H1 (cell line): ENCODE measurements around the gene AZGP1. TPM values are rescaled to one million over a fixed set of nuclear protein-coding genes. Genes with fewer than 3 reads are reported as not detected.

ENCODE experiments used
- CTCF ChIA-PET: fragments of 300-600 bp; sonication (Branson Sonifier 250); formaldehyde crosslinking; loops from one replicate; lab custom pipeline; 2021; ENCODE audit not compliant: partially characterized antibody; lab: Charles Lee
- POLR2A ChIA-PET: fragments of 300-600 bp; sonication (Branson Sonifier 250); formaldehyde crosslinking; loops from one replicate; lab custom pipeline; 2021; ENCODE audit warnings: inconsistent platforms; ENCODE audit not compliant: partially characterized antibody; lab: Charles Lee
- DNase-seq, 2 experiments: peaks; one replicate each; pipeline versions ENCODE4 v3.0.0 to v3.0.0-alpha.2; 2010 to 2022; ENCODE audit warnings: low spot score in 2 of 2, low read depth in 1 of 2, mixed read lengths in 1 of 2
- FAIRE-seq: peaks from 2 replicates; lab custom pipeline; 2011; peaks lifted over from hg19 to GRCh38; lab: Jason Lieb, UNC
- H2AFZ ChIP-seq: 2 replicates; pipeline ENCODE4 v1.8.1; 2012; ENCODE audit warnings: low read length, inconsistent platforms
- H2AK5ac ChIP-seq: 2 replicates; pipeline ENCODE4 v1.6.1; 2013; ENCODE audit warnings: low read depth, low read length
- H2BK120ac ChIP-seq: replicated peaks from 2 replicates; pipeline ENCODE3; 2013; ENCODE audit warnings: low read depth, low read length, inconsistent platforms
- H2BK12ac ChIP-seq: 2 replicates; pipeline ENCODE4 v1.6.1; 2013; ENCODE audit warnings: low read depth, low read length
- H2BK15ac ChIP-seq: 2 replicates; pipeline ENCODE4 v1.6.1; 2013; ENCODE audit warnings: low read length
- H2BK20ac ChIP-seq: 2 replicates; pipeline ENCODE4 v1.6.1; 2013; ENCODE audit warnings: low read length
- H2BK5ac ChIP-seq: 2 replicates; pipeline ENCODE4 v1.6.1; 2013; ENCODE audit warnings: low read depth, low read length
- H3K14ac ChIP-seq: 2 replicates; pipeline ENCODE4 v1.6.1; 2013; ENCODE audit warnings: inconsistent platforms; ENCODE audit not compliant: insufficient read length
- H3K18ac ChIP-seq: 2 replicates; pipeline ENCODE4 v1.6.1; 2013; ENCODE audit warnings: low read length; ENCODE audit errors: extremely low read depth
- H3K23ac ChIP-seq: 2 replicates; pipeline ENCODE4 v1.6.1; 2013; ENCODE audit warnings: inconsistent platforms; ENCODE audit not compliant: insufficient read length
- H3K23me2 ChIP-seq: 2 replicates; pipeline ENCODE4 v1.6.1; 2013; ENCODE audit warnings: low read depth, low read length
- H3K27ac ChIP-seq: 2 replicates; pipeline ENCODE4 v1.6.1; 2011; ENCODE audit warnings: low read depth, low read length, inconsistent platforms
- H3K27me3 ChIP-seq, 4 experiments: replicated peaks in 1 of 4; 1 replicate in 1 of 4; 2 replicates in 3 of 4; pipeline versions ENCODE4 v1.6.1 to v1.8.1; 2011 to 2013; ENCODE audit warnings: low read length in 3 of 4, mild to moderate bottlenecking in 3 of 4, inconsistent platforms in 2 of 4, mixed read lengths in 2 of 4, moderate library complexity in 1 of 4; ENCODE audit not compliant: control insufficient read depth in 3 of 4, insufficient read depth in 3 of 4; ENCODE audit errors: extremely low read depth in 1 of 4
- H3K36me3 ChIP-seq, 4 experiments: 2 replicates each; pipeline versions ENCODE4 v1.6.1 to v1.8.1; 2011 to 2013; ENCODE audit warnings: mild to moderate bottlenecking in 4 of 4, low read length in 3 of 4, moderate library complexity in 2 of 4, control low read depth in 1 of 4, inconsistent platforms in 1 of 4; ENCODE audit not compliant: insufficient read depth in 4 of 4, control insufficient read depth in 2 of 4
- H3K4ac ChIP-seq: replicated peaks from 2 replicates; pipeline ENCODE3; 2013; ENCODE audit warnings: low read length, low read depth, mixed read lengths, inconsistent platforms; ENCODE audit not compliant: insufficient read length
- H3K4me1 ChIP-seq, 4 experiments: replicated peaks in 1 of 4; 1 replicate in 1 of 4; 2 replicates in 3 of 4; pipeline versions ENCODE4 v1.6.1 to v1.8.1; 2011 to 2013; ENCODE audit warnings: low read length in 3 of 4, inconsistent platforms in 2 of 4, mixed read lengths in 1 of 4; ENCODE audit not compliant: insufficient read depth in 4 of 4, control insufficient read depth in 3 of 4
- H3K4me2 ChIP-seq, 2 experiments: 2 replicates each; pipeline versions ENCODE4 v1.6.1 to v1.8.1; 2011 to 2013; ENCODE audit warnings: low read depth in 2 of 2, low read length in 2 of 2, control low read depth in 1 of 2, inconsistent platforms in 1 of 2, mild to moderate bottlenecking in 1 of 2; ENCODE audit not compliant: insufficient read depth in 1 of 2
- H3K4me3 ChIP-seq, 4 experiments: fragments of 200-600, 300-600 bp in 1 of 4; sonication (generic), shearing (Covaris generic), sonication (Bioruptor Twin) in 1 of 4; 2 replicates each; pipeline versions ENCODE4 v1.5.1 to v1.8.1; 2011 to 2016; ENCODE audit warnings: low read length in 4 of 4, low read depth in 3 of 4, control low read depth in 2 of 4, inconsistent platforms in 2 of 4, mild to moderate bottlenecking in 2 of 4, mixed read lengths in 1 of 4, moderate library complexity in 1 of 4; ENCODE audit not compliant: insufficient read depth in 2 of 4; ENCODE audit errors: extremely low read depth in 1 of 4
- H3K56ac ChIP-seq: replicated peaks from 2 replicates; pipeline ENCODE3; 2013; ENCODE audit warnings: low read depth, mild to moderate bottlenecking, mixed read lengths, low read length, inconsistent platforms; ENCODE audit not compliant: insufficient read length
- H3K79me1 ChIP-seq: 2 replicates; pipeline ENCODE4 v1.6.1; 2013; ENCODE audit warnings: low read depth, low read length, control low read depth
- H3K79me2 ChIP-seq, 2 experiments: 2 replicates each; pipeline versions ENCODE4 v1.6.1 to v1.8.1; 2012 to 2013; ENCODE audit warnings: low read length in 2 of 2, mild to moderate bottlenecking in 2 of 2, inconsistent platforms in 1 of 2; ENCODE audit not compliant: insufficient read depth in 2 of 2, control insufficient read depth in 1 of 2
- H3K9ac ChIP-seq, 4 experiments: replicated peaks in 1 of 4; 1 replicate in 1 of 4; 2 replicates in 3 of 4; pipeline versions ENCODE4 v1.6.1 to v1.8.1; 2011 to 2013; ENCODE audit warnings: low read depth in 3 of 4, low read length in 3 of 4, control low read depth in 2 of 4, mild to moderate bottlenecking in 2 of 4, moderate library complexity in 2 of 4, inconsistent platforms in 1 of 4; ENCODE audit errors: extremely low read depth in 1 of 4
- H3K9me3 ChIP-seq, 2 experiments: 2 replicates each; pipeline versions ENCODE4 v1.6.1 to v1.8.1; 2012 to 2013; ENCODE audit warnings: mild to moderate bottlenecking in 2 of 2, moderate library complexity in 2 of 2, control low read depth in 1 of 2, inconsistent platforms in 1 of 2, low read depth in 1 of 2, low read length in 1 of 2, mixed read lengths in 1 of 2; ENCODE audit not compliant: insufficient read depth in 2 of 2
- H4K20me1 ChIP-seq, 2 experiments: replicated peaks in 1 of 2; 2 replicates each; pipeline versions ENCODE3 to v1.8.1; 2011 to 2013; ENCODE audit warnings: inconsistent platforms in 2 of 2, low read length in 2 of 2, mild to moderate bottlenecking in 1 of 2; ENCODE audit not compliant: insufficient read depth in 2 of 2, control insufficient read depth in 1 of 2
- H4K5ac ChIP-seq: 2 replicates; pipeline ENCODE4 v1.6.1; 2013; ENCODE audit warnings: low read length, low read depth, mixed read lengths, inconsistent platforms; ENCODE audit not compliant: insufficient read length
- H4K8ac ChIP-seq: 2 replicates; pipeline ENCODE4 v1.8.0; 2013; ENCODE audit warnings: mild to moderate bottlenecking, moderate library complexity, low read length, inconsistent platforms; ENCODE audit not compliant: insufficient read depth; ENCODE audit errors: extremely low read depth
- H4K91ac ChIP-seq: replicated peaks from 2 replicates; pipeline ENCODE3; 2013; ENCODE audit warnings: low read length, mixed read lengths, inconsistent platforms; ENCODE audit not compliant: insufficient read length
- EGR1 ChIP-seq: IDR thresholded peaks from 2 replicates; pipeline ENCODE4 v1.6.1; 2011; ENCODE audit warnings: low read depth, low read length, borderline replicate concordance
- HDAC6 ChIP-seq: IDR thresholded peaks from one replicate; pipeline ENCODE4 v1.7.1; 2012; ENCODE audit warnings: low read depth, mild to moderate bottlenecking, inconsistent platforms, low read length, moderate library complexity
- MAX ChIP-seq: IDR thresholded peaks from 2 replicates; pipeline ENCODE4 v1.6.1; 2012; ENCODE audit warnings: inconsistent platforms
- SP1 ChIP-seq: IDR thresholded peaks from 2 replicates; pipeline ENCODE4 v1.6.1; 2011; ENCODE audit warnings: low read depth, low read length
- WGBS, 2 experiments: shearing (Covaris generic) in 1 of 2; methylation state at CpG; one replicate each; pipeline versions ENCODE4 v1.1.6 to v1.1.7; 2013 to 2015; ENCODE audit warnings: low lambda C conversion rate in 2 of 2, mixed read lengths in 2 of 2, inconsistent platforms in 1 of 2, low coverage in 1 of 2, missing lambda C conversion rate in 1 of 2; ENCODE audit not compliant: insufficient replicate concordance in 2 of 2, insufficient coverage in 1 of 2, insufficient read length in 1 of 2; ENCODE audit errors: extremely low coverage in 1 of 2, missing lambda C conversion rate in 1 of 2; 5-methylcytosine and 5-hydroxymethylcytosine counted together
- polyA plus RNA-seq, 7 experiments: library from polyadenylated mRNA; depleted of rRNA in 3 of 7; stranded (reverse) in 5 of 7; unstranded in 2 of 7; fragments of >200 nt in 5 of 7; fragments of 200-250 nt in 2 of 7; gene quantifications; 1 replicate in 5 of 7; 2 replicates in 1 of 7; 4 replicates in 1 of 7; pipeline versions ENCODE4 v1.2.1 to v1.2.3, GENCODE V29; 2011 to 2013; ENCODE audit warnings: missing spikeins in 2 of 7, mixed read lengths in 2 of 7
- total RNA-seq: library from RNA; stranded (reverse); fragmentation: NEBNext Ultra II Directional; extraction: Animal tissue kit (Norgen Biotek cat#: 25700); gene quantifications from 2 replicates; pipeline ENCODE4 v1.2.1, GENCODE V29; 2021
- TF ChIP-seq, protein P1 (sequence below): IDR thresholded peaks from 2 replicates; pipeline ENCODE4 v1.6.1; 2012; ENCODE audit warnings: low read length, inconsistent platforms
- TF ChIP-seq, protein P2 (sequence below): IDR thresholded peaks from 2 replicates; pipeline ENCODE4 v1.6.1; 2012; ENCODE audit warnings: inconsistent platforms

AZGP1 gene
- total and polyA plus RNA-seq, 2 of the 8 experiments (the other 6 are each of a cell fraction or from before 2014, with no cell fraction given), result 0.52 to 0.68 TPM

DNA sequence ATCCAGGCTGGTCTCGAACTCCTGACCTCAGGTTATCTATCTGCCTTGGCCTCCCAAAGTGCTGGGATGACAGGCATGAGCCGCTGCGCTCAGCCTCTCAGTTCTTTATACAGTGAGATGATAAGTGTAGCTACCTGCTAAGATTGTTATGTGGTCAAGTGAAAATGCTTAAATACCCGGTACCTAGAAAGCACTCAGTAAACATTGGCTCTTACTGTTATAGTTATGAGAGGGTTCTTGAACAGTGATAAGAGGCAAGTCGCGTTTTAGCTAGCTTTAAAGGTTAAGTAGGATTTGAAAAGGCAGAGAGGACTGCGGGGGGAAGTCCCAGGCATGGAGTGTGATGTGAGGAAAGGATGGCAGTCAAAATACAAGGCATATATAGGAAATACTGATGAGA lies 44.1 kb upstream of the AZGP1 start:
- H2BK20ac ChIP-seq, result no peak overlapping the region
- H4K5ac ChIP-seq, result no peak overlapping the region
- FAIRE-seq (no peak), DNase-seq (no peak)
- H3K79me2 ChIP-seq, result peaks cover 20 to 62% of the 10 kb centered on the region in 2 experiments
- no peaks in the 10 kb centered on the region for H3K9me3 ChIP-seq
- WGBS, 2 experiments, result 94% methylated on average over 7 of the region's 7 CpGs; no CpG with 5 or more reads in 1 of the 2 experiments
- H3K4me3 ChIP-seq, result no peak overlapping the region
- no peak overlapping the region for H3K56ac ChIP-seq
- H3K27ac ChIP-seq, result no peak overlapping the region
- peaks cover 12% of the 10 kb centered on the region for H3K79me1 ChIP-seq
- H2AK5ac ChIP-seq, result no peak overlapping the region
- H2BK15ac ChIP-seq, result no peak overlapping the region
- H3K23me2 ChIP-seq, result peaks cover 9% of the 10 kb centered on the region
- CTCF ChIA-PET, result interaction anchor here (0.7 to 2.2 kb wide), 9 partner anchors 13 to 111 kb away, joined by 3 to 7 read pairs (median 3); partner anchors contain the start of gene GJC3
- no peak overlapping the region for H3K14ac ChIP-seq
- H4K8ac ChIP-seq, result no peak overlapping the region
- no peak overlapping the region for H4K91ac ChIP-seq
- H2BK12ac ChIP-seq, result no peak overlapping the region
- H2AFZ ChIP-seq, result no peak overlapping the region
- peaks cover 4 to 8% of the 10 kb centered on the region in 2 experiments for H4K20me1 ChIP-seq
- no peak overlapping the region for H3K18ac ChIP-seq
- no peak overlapping the region for H2BK5ac ChIP-seq
- H3K4ac ChIP-seq, result no peak overlapping the region
- H3K4me2 ChIP-seq, result no peak overlapping the region
- H3K9ac ChIP-seq, result no peak overlapping the region; a peak in 1 of 7 replicates
- TF ChIP-seq MAX (no peak), EGR1 (no peak), SP1 (no peak), HDAC6 (no peak)
- TF ChIP-seq, protein P1, sequence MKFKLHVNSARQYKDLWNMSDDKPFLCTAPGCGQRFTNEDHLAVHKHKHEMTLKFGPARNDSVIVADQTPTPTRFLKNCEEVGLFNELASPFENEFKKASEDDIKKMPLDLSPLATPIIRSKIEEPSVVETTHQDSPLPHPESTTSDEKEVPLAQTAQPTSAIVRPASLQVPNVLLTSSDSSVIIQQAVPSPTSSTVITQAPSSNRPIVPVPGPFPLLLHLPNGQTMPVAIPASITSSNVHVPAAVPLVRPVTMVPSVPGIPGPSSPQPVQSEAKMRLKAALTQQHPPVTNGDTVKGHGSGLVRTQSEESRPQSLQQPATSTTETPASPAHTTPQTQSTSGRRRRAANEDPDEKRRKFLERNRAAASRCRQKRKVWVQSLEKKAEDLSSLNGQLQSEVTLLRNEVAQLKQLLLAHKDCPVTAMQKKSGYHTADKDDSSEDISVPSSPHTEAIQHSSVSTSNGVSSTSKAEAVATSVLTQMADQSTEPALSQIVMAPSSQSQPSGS, result no peak
- TF ChIP-seq, protein P2, sequence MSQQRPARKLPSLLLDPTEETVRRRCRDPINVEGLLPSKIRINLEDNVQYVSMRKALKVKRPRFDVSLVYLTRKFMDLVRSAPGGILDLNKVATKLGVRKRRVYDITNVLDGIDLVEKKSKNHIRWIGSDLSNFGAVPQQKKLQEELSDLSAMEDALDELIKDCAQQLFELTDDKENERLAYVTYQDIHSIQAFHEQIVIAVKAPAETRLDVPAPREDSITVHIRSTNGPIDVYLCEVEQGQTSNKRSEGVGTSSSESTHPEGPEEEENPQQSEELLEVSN, result no peak
- no peak overlapping the region for H3K23ac ChIP-seq
- H2BK120ac ChIP-seq, result no peak overlapping the region
- H3K4me1 ChIP-seq, result peaks cover 0 to 4% (median 1%) of the 10 kb centered on the region in 4 experiments; a peak in 3 of 7 replicates
- POLR2A ChIA-PET, result interaction anchor here (0.7 to 2.0 kb wide), 12 partner anchors 9 to 75 kb away, joined by 3 to 7 read pairs (median 4); partner anchors contain the start of gene ZSCAN21
- peaks cover 11 to 26% (median 17%) of the 10 kb centered on the region in 4 experiments for H3K36me3 ChIP-seq
- H3K27me3 ChIP-seq, result no peaks in the 10 kb centered on the region
